ENCODE results near the gene SGMS2.
A peak's percentile ranks its signal among the peaks of the same experiment; 100 is the strongest.

The SGMS2 gene

GRCh38 chr4:107824350-107825071 is at the start of gene SGMS2:
Gene SGMS2 (plus strand): TSS chr4:107824932. CDS start chr4:107895554, 70,622 bp downstream.
- DNase-seq (ENCODE audit: low read depth): peak; percentile 90

- no peak for DNase-seq (ENCODE audit: low read depth)
Measured at GRCh38 chr4:107777890-107778289, 46.8 kb upstream of the SGMS2 start.

- no peak for DNase-seq (ENCODE audit: low read depth)
Measured at GRCh38 chr4:107778784-107779530, 45.8 kb upstream of the SGMS2 start.

GRCh38 chr4:107780665-107781064 is 44.1 kb upstream of the SGMS2 start:
- DNase-seq (ENCODE audit: low read depth): no peak

DNA sequence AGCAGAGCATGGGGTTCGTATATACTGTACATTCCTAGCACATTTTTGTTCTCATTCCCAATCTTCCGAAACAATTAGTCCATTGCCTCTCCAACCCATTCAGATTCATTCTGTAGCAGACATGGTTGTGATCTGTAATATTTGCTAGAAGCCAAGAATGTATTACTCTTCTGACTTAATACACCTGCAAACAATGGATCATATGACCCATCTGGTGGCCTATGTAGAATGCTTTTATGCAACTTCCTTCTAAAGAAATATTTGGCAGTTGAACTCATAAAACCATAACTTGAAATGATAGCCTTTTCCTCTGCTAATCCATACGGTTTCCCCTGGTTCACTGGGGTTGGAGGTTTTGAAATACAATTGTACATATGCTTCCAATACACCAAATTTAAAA is 32.8 kb upstream of the SGMS2 start:
- DNase-seq (ENCODE audit: low read depth): no peak

DNA sequence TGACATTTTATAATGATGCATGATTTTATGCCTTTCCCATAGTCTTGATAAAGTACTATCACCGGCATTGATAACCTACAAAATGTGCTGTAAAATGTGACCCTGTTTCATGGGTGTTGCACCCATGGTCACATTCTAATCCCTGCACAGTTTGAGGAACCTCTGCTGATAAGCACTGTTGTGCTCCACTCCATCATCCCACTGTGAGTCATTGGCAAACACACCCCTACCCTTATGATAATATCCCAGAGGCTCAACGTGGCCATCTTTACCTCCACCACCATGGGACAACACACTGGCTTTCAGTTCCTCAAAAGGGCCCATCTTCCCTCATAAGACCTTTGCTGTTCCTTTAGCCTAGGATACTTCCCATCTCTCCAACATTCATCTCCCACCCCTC is 32.0 kb upstream of the SGMS2 start:
- DNase-seq (ENCODE audit: low read depth): no peak

DNA sequence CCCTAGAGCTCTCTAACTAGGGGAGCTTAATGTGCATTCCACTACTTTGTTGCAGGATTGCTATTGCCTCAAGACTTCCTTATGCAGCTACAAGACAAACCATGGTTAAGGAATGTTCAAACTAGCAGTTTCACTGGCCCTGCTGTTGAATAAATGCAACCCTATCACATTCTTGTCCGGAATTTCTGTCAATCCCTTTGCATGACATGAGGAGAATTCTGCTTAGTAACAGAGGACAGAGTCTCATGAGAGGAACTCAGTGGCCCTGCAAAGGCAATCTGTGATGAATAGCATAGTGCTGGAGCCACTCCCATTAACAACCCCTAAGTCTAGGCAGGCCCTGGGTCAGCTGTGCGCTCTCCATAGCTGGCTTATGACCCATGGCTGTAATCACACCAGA is 30.7 kb upstream of the SGMS2 start:
- DNase-seq (ENCODE audit: low read depth): peak; percentile 12

DNA sequence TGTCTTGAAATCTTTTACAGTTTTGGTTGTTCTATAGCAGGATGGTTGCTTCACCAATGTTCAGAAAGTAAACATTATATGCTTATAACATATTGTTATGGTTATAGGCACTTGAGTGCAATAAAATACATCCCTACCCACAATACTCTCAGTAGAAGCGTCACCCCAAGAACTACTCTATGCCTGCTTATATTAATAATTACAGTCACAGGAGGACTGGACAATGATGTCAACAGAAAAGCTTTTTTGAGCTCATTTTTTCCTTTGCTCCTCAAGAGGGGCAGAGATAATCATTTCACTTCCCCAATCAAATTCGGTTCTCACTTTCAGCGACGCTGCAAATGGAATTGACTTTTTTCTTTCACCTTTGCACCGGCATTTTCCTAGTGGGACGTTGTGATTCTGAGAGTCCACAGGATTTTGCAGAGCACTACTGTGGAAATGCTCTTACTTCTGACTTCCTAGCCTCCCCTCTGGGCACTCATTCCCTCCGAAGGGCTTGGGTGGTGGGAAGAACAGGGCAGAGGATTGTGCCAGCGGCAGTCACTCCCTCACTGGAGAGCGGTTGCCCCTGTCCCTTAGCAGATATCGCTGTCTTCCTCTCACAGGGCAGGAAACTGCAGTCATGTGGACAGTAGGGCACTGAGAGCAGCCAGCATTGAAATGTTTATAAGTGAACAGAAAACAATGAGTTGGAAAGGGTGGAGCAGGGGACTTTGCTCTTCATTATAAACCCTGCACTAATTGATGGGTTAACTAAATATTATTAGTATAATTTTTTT is 24.9 kb upstream of the SGMS2 start:
- DNase-seq (ENCODE audit: low read depth): no peak

DNA sequence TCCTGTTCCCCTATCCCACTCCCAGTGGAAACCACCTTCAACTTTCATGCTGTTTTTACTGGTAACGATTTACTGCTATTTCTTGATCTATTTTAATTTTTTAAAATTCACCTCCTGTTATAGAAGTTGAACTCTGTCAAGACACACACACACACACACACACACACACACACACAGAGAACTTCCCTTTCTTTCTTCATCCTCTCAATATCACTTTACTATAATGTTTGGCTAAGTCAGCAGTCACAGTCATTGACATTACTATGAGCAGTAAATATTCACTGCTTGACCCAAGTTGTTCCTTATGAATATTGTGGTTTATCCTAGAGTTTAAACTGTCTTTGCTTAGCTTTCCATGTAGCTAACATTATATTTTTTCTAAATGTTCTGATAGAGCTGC is 24.0 kb upstream of the SGMS2 start:
- DNase-seq (ENCODE audit: low read depth): no peak

DNA sequence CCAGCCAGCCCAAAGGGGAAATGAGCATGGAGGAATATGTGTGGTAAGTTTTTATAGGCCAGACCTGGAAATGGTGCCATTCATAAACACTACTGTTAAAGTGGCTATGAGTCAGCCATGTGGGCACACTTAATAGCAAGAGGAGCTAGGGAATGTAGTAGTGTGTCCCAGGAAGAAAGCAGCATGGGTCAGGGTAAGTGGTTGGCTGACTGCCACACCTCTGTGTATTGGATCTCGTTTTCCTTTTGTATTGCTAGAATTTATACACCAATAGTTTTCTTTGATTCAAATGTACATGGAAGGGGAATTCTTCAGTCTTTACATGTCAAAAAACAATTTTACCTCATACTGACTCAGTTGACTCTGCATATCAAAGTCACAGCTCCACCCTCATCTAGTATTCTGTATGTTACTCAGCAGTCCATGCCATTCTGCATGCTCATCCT is 22.9 kb upstream of the SGMS2 start:
- DNase-seq (ENCODE audit: low read depth): peak; percentile 60

GRCh38 chr4:107804956-107805355 is 19.8 kb upstream of the SGMS2 start:
- DNase-seq (ENCODE audit: low read depth): no peak

GRCh38 chr4:107806196-107806595 is 18.5 kb upstream of the SGMS2 start:
- peak; percentile 44 for DNase-seq (ENCODE audit: low read depth)

GRCh38 chr4:107808572-107808971 is 16.2 kb upstream of the SGMS2 start:
- no peak for DNase-seq (ENCODE audit: low read depth)

DNA sequence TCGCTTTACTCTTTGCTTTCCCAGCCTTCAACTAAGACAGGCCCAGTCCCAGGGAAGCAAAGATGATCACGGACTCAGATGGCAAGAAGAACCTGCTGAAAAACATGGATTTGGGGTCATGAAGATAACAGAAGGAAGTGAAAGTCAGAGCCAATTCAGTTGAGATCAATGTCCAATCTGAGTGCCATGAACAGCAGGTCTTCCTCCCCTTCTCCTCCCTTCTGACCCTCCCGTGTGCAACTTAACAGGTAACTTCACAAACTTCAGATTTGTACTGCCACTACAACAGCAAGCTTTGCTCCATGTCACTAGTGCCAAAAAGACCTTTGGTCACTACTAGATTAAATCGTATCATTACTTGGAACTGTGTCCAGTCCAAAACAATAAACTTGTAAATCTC is 15.5 kb upstream of the SGMS2 start:
- DNase-seq (ENCODE audit: low read depth): no peak

GRCh38 chr4:107814758-107815157 is 10.0 kb upstream of the SGMS2 start:
- DNase-seq (ENCODE audit: low read depth): no peak

DNA sequence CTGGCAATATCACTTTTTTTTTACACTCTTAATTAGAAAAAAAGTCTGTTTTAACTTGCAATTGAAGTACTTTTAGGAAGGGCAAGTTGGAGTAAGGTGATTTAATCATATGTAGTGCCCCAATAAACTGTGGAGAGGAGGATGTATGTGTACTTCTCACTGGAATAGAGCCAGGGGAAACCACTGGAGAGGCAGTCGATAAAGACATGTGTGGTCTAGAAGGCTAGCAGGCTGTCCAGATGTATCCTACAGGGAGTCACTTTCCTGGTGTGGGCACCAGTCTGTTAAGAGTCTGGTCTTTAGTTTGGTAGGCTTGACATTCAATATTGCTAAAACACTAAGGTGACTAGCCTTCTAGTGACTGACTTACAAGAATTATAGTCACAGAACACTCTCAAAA is 9.6 kb upstream of the SGMS2 start:
- DNase-seq (ENCODE audit: low read depth): no peak

- peak; percentile 32 for DNase-seq (ENCODE audit: low read depth)
Measured at GRCh38 chr4:107818301-107818910, 6.3 kb upstream of the SGMS2 start.

- no peak for DNase-seq (ENCODE audit: low read depth)
Measured at GRCh38 chr4:107823870-107824349, 822 bp upstream of the SGMS2 start.

- DNase-seq (ENCODE audit: low read depth): peak; percentile 58
Measured at GRCh38 chr4:107825072-107825824, 516 bp downstream of the SGMS2 start.

GRCh38 chr4:107826421-107826980 is 1.8 kb downstream of the SGMS2 start:
- DNase-seq (ENCODE audit: low read depth): no peak
